Measurements from ENCODE around the gene RNF157.

The RNF157 gene

GRCh38 chr17:76139801-76140660, 100.3 kb downstream of the RNF157 start:
- no peak for DNase-seq (ENCODE audit: low spot score)

DNA sequence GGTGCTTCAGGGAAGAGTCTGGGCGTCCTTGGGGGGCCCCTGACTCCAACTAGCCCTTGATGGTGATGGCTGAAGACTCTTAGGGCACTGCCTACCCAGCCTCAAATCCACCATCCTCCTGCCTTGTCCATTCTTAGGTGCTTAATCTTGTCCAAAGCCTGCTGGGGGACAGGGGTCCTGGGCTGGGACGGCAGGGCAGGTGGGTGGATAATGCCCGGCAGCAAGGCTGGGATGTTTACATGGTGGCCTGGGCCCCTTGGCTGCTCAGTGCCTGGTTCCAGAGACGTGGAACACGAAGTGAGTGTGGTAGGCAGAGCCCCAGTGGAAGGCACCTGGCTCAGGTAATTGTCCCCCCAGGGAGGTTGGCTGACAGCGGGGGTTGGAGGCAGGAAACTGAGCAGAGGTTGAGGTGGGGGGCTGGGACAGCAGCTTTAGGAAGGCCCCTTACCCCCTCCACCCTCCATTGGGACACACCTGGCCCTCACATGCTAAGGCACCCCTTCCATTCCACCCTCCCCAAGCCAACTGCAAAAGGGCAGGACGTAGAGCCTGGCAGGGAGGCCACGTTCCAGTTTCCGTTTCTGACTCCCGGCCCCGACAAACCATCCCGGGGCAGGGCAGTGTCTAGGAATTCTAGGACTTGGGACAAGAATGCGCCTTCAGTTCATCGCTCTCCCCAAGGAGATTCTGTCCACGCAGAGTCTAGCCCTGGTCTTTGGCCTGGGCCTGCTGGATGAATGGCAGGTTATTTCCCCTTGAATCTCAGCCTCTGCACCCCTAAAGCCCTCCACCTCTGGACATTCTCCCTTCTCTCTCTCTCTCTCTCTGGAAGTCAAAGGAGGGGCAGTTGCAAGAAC, 101.2 kb downstream of the RNF157 start:
- no peak for DNase-seq (ENCODE audit: low spot score)

GRCh38 chr17:76138234-76138895, 101.9 kb downstream of the RNF157 start:
- no peak for DNase-seq (ENCODE audit: low spot score)

DNA sequence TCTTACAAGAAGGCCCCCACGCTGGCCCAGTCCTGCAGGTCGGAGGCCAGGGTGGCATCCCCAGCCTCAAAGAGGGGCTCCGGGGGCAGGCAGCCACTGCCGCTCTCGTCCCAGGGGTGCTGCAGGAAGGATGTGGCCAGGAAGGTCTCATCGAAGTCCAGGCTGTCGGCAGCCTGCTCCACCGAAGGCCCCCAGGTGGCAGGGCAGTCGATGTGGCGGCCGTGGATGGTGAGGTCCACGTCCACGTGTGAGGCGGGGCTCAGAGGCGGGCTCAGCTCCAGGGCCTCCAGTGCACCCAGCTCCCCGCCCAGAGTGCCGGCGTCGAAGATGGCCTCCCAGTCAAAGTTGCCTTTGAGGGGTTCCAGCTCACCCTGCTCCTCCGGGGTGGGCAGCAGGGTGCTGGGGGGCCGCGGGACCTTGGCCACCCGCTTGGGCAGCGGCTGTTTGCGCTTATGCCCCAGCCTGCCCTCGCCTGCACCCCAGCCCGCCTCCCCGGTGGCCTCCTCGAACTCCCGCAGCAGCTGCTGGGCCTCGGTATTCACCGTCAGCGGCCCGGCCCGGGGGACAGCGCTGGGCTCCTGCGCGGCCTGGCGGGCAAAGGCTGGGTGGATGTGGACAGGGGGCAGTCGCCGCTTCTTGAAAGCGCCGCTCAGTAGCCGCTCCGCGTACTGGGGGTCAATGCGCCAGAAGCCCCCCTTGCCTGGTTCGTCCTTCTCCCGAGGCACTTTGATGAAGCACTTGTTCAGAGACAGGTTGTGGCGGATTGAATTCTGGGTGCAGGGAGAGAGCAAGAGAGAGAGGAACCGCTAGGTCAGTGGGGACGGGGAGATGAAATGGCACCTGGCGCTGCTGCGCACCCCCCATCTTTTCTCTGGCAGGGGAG, 102.7 kb downstream of the RNF157 start:
- DNase-seq (ENCODE audit: low spot score) = no peak

DNA sequence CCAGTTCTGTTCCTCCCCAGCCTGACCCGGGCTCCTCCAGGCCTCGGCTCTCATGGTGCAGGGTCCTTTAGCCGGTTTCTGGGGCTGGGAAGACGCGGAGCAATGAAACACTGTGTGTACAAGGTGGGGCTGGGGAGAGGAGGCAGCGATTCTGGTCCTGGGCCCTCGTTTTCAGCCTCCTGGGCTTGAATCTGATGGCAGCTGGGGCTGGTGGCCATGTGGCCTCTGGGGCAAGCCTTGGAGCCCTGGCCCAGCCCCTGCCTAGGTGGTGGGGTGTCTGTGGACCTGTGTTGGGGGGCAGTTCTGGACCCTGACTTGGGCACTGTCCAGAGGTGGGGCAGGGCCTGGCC, 103.3 kb downstream of the RNF157 start:
- no peak for DNase-seq (ENCODE audit: low spot score)

DNA sequence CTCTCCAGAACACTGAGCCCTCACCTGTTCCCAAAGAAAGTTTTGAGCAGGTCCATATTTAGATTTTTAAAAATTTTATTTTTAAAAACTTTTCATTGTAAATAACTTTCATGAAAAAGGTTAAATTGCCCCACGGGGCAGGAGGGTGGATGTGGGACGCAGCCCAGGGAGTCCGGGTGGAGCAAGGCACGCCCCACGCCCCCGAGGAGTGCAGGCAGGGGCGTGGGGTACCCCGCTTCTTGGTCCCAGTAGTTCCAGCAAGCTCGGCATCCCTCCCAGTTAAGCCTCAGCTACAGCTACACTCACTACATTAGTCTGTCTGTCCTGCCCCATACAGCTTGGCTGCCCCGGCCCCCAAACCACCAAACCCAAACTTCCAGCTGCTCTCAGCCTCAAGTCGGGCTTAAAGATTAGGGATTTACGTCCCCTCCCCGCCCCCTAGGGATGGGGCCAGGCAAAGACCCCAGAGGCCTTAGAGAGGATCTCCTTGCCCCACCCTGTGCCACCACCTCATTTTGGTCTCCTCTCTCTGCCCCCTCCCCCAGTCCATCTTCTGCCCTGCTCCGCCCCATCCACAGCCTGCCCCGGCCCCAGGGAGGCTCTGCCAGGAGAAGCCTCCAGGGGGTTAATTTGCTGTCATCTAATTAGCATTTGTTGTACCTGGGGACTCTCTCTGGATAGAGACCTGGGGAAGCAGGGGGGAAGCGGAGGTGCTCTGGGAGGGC, 103.9 kb downstream of the RNF157 start:
- no peak for DNase-seq (ENCODE audit: low spot score)

DNA sequence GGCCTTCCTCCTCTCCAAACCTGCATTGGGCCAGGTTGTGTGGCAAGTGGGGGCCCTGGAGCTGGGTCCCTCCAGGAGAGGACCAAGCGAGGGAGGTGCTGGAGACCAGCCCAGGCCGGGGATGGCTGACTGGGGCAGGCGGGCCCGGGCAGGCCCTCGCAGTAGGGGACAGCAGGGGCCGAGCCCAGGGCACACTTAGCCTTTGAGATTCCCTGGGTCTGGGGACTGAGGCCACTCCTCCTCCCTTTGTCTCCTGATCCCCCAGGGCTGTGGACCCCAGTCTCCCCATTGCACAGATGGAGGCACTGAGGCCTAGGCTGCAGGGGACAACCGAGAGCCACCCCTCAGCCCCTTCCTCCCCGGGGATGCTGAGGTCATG, 104.5 kb downstream of the RNF157 start:
- no peak for DNase-seq (ENCODE audit: low spot score)

DNA sequence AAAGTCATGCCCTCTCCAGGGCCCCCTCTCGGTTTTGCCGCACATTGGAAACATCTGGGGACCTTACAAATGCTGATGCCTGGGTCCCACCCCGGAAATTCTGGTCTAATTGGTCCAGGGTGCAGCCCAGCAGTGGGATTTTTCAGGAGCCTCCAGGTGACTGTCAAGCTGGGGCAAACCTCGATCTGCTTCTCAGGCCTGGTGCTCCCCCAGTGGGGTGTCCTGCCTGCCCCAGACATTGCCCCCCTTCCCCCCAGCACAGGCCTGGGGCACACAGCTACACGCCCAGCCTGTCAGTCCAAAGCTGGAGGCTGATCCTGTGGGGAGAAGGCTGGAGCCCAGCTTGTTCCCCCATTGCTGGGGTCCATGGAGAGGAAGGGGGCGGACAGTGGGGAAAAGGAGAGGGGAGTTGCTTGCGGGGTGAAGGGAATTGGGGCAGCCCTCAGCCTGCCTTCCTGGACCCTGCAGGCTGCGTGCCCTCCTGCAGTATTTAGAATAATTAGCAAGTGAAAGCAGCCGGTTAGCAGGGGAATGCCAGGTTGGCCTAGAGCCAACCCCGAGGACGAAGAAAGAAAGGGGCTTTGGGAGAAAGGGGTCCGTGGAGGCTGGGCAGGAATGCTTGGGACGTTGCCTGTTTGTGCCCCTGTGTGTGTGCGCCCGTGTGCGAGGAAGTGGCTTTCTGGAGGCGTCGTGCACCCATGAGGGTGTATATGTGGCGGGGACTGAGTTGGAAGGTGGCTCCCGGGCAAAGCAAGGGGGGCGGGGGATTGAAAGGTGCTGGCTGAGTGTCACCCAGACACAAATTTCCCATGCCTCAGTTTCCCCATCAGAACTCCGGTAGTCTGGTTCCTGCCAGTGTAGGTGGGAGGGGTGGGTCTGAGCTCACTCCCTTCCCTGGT, 105.1 kb downstream of the RNF157 start:
- no peak for DNase-seq (ENCODE audit: low spot score)

DNA sequence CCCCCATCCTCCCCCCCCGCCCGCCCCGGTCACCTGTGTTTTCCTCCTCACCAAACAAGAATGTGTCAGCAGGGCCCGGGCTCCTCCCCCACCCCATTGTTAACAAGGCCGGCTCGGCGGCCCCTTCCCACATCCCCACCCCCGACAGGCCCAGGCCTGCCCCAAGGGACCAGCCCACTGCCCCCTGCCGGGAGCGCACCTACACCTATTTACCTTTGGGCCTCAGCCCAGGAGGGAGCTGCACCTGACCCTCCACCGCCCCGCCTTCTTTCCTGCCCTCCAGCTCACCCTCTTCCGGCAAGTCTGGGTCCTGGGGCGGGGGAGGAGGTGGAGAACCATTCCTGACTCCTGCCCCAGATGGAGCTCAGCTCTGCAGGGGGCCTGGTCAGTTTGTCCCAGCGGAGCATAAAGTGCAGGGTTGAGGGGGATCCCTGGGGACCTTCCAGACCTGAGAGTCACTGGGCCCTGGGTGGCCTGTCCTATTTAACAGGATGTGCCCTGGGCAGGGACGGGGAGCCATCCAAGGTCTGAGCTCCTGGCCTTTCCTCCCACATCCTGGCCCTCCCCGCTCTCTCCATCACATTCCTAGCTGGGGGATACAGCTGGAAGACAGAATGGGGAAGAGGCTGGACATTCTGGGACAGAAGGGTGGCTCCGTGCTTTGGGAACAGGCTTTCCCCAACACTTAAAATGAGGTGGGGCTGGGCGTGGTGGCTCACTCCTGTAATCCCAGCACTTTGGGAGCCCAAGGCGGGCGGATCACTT, 107.5 kb downstream of the RNF157 start:
- no peak for DNase-seq (ENCODE audit: low spot score)

DNA sequence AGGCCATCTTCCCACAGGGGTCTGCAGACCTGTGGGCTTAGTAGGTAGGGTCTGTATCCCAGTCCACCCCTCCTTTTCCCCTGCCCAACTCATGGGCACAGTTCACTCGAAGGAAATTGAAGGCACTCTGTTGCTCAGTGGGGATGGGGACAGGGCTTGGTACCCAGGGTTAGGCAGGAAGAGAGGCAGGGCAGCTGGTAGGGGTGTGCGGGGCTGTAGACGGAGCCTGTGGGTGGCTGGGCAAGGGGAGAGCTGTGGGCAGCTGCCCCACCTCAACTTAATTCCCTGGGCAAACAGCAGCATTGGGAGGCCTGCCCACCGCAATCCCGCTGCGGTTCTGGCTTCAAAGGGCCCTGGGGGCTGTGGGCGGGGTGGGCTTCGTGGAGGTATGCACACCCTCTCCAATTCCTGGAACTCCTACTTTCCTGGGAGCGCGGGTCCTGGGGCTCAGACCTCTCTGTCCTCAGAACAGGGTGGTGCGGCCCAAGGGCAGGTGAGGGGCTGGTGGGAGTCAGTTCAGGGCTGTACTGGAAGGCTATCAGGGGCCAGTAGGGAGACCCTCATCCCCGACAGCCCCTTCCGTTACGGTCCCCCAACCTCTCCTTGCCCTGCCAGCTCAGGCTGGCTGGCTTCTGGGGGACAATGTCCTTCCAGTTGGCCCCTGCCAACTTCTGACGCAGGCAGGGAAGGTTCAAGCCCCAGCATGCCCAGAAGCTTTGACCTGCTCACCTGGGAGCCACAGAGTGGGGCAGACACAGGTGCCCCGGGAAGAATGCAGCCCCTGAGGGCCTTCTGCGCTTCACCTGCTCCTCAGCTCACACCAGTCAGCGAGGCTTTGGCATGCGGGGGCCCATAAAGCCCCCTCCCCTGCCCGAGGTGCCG, 108.4 kb downstream of the RNF157 start:
- no peak for DNase-seq (ENCODE audit: low spot score)

GRCh38 chr17:76131051-76131691, 109.1 kb downstream of the RNF157 start:
- no peak for DNase-seq (ENCODE audit: low spot score)

- DNase-seq (ENCODE audit: low spot score) = no peak
Observed at GRCh38 chr17:76130473-76130872, 109.8 kb downstream of the RNF157 start.

- no peak for DNase-seq (ENCODE audit: low spot score)
Observed at GRCh38 chr17:76125922-76126321, 114.4 kb downstream of the RNF157 start.

- no peak for DNase-seq (ENCODE audit: low spot score)
Observed at GRCh38 chr17:76125391-76125675, 115.0 kb downstream of the RNF157 start.

- DNase-seq (ENCODE audit: low spot score) = no peak
Observed at GRCh38 chr17:76124582-76125390, 115.5 kb downstream of the RNF157 start.

GRCh38 chr17:76123749-76124581, 116.3 kb downstream of the RNF157 start:
- DNase-seq (ENCODE audit: low spot score) = no peak
